OCI-LY3 (cell line): ENCODE measurements around the gene CLEC16A.

Source experiments
- CTCF ChIP-seq: fragments of 200-600, 300-600 bp; sonication (generic); IDR thresholded peaks from 2 replicates; pipeline ENCODE4 v1.5.1; 2014; ENCODE audit warnings: antibody characterized with exemption, low read length, low read depth
- EZH2phosphoT487 ChIP-seq: fragments of 200-600 bp; shearing (Covaris generic); IDR thresholded peaks from 2 replicates; pipeline ENCODE4 v1.6.1; 2018; ENCODE audit warnings: antibody characterized with exemption, mixed run types, low read depth

GRCh38 chr16:10946308-10946707 is 1.9 kb downstream of the CLEC16A start:
- TF ChIP-seq CTCF (no peak), EZH2phosphoT487 (no peak)
